GM12873 (cell line): ENCODE measurements around the gene CLEC16A.

Experiments
- TF ChIP-seq, protein P1 (sequence below): IDR thresholded peaks from 2 replicates; pipeline ENCODE4 v1.5.1; 2012; ENCODE audit warnings: low read depth, mild to moderate bottlenecking, moderate library complexity, low read length, control low read depth; ENCODE audit not compliant: insufficient read depth; ENCODE audit errors: missing control alignments

The CLEC16A gene

DNA sequence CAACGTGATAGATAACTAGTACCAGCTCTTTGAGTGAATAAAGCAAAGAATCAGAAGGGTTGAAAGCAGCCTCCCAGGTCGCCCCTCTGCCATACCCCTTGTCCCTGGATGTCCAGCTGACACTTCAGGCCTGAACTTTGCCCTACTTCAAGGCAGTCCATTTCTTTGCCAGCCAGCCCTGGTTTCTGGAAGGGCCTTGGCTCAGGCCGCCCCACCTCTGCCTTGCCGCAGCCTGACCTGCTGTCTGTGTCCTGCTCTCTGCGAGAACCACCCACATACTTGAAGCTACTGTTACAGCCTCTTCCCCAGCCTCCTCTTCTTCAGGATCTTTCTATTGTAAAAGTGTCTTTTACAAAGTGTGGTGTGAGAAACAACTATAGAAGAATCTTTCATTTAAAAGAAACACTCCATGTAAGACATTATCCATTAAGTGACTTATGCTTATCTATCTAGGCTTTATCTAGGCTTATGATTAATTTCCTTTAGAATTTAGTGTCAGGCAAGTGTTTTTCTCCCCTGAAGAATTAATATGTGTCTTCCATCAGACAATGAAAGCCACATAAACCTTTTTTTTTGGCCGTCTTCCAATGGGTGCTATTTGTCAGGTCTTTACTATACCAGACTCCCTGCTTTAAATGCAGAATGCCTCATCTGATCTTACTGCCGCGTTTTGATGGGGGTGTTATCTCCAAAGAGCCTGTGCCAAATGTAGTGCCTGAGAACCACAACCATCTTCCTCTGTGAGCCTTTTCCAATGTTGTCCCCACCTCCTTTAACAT lies 177.7 kb downstream of the CLEC16A start:
- TF ChIP-seq, protein P1, sequence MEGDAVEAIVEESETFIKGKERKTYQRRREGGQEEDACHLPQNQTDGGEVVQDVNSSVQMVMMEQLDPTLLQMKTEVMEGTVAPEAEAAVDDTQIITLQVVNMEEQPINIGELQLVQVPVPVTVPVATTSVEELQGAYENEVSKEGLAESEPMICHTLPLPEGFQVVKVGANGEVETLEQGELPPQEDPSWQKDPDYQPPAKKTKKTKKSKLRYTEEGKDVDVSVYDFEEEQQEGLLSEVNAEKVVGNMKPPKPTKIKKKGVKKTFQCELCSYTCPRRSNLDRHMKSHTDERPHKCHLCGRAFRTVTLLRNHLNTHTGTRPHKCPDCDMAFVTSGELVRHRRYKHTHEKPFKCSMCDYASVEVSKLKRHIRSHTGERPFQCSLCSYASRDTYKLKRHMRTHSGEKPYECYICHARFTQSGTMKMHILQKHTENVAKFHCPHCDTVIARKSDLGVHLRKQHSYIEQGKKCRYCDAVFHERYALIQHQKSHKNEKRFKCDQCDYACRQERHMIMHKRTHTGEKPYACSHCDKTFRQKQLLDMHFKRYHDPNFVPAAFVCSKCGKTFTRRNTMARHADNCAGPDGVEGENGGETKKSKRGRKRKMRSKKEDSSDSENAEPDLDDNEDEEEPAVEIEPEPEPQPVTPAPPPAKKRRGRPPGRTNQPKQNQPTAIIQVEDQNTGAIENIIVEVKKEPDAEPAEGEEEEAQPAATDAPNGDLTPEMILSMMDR, result no peak

DNA sequence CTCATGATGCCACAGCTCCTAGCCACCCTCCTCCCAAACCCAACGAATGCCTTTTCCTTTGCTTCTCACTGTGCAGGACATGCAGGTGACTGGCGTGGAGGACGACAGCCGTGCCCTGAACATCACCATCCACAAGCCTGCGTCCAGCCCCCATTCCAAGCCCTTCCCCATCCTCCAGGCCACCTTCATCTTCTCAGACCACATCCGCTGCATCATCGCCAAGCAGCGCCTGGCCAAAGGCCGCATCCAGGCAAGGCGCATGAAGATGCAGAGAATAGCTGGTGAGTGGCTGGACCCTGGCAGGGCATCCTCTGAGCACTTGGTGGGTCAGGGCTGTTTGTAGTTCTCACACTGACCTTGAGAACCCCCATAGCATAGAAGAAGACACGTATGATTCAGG lies 179.3 kb downstream of the CLEC16A start:
- TF ChIP-seq, protein P1, result no peak

GRCh38 chr16:11125936-11126335 lies 181.6 kb downstream of the CLEC16A start:
- TF ChIP-seq, protein P1, result no peak

DNA sequence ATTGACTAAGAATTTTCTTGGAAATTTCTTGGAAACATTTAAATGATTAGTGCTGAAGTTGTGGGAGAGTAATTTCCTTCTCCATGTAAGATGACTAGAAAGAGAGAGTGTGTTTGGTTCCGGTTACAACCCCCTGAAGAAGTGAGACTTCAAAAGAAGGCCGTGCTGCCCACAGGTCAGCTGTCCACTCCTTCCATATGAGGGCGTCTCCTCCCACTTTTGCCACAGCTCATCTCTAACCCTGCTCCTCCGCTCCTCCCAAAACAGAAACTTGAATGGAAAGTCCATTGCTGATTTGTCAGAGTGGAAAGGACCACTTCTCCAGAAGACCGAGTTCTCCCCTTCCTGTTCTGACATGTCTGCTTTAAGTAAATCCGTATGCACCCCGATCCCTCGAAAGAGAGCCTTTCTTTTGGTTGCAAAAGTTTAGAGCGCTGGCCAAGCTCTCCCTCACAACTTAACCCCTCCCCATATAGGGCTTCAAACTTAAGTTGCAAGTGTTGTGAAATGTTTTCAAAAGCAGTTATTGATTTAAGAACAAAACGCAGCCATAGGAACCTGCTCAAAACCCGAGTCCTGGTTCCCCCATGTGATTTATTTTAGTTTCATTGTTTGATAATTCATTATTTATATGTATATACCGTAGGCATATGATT lies 182.2 kb downstream of the CLEC16A start:
- TF ChIP-seq, protein P1, result no peak

GRCh38 chr16:11127610-11128195 lies 183.3 kb downstream of the CLEC16A start:
- TF ChIP-seq, protein P1, result no peak

DNA sequence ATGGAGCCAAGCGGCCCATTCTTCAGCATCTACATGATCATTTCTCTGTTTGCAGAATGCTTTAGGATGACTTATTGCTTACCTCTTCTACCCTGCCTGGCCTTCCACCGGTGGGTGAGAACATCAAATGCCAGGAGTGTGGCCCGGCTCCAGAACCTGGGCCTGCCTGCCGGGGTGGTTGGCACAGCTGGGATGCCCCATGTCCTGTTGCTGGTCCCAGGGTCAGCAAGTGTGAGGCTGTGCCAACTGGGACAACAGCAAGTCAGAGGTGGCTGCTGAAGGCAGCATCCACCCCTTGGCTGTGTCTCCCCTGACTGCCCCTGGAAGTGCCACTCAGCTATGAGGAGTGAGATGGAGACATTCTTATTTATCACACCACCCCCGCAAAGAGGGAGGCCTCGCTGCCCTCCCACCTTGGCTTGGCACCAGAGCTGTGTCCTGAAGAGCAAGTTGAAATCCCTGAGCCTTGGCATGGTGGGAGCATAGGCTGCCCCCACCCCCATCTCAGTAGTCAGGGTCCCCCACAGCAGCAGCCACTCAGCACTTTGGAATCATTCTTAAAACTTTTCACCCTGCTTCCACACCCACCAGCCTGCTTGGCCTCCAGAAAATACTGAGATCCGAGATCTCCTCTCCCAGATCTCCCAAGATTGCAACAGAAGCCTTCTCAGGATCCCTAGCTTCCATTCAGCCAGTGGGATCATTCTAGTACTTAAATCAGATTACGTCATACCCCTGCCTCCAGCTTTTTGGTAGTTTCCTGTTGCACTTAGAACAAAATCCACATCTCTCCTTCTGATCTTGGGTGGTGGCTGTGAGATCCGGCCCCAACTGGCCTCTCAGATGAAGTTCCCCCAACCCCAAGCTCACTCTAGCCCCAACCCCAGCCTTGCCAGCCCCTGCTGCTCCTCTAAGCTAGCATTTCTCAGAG lies 184.1 kb downstream of the CLEC16A start:
- TF ChIP-seq, protein P1, result no peak
